T-helper 22 cell (primary cell): ENCODE data around the gene HSDL1.

Source experiments
- DNase-seq: peaks from one replicate; pipeline ENCODE4 v3.0.0-alpha.2; 2020; ENCODE audit warnings: low read depth

Gene HSDL1

DNA sequence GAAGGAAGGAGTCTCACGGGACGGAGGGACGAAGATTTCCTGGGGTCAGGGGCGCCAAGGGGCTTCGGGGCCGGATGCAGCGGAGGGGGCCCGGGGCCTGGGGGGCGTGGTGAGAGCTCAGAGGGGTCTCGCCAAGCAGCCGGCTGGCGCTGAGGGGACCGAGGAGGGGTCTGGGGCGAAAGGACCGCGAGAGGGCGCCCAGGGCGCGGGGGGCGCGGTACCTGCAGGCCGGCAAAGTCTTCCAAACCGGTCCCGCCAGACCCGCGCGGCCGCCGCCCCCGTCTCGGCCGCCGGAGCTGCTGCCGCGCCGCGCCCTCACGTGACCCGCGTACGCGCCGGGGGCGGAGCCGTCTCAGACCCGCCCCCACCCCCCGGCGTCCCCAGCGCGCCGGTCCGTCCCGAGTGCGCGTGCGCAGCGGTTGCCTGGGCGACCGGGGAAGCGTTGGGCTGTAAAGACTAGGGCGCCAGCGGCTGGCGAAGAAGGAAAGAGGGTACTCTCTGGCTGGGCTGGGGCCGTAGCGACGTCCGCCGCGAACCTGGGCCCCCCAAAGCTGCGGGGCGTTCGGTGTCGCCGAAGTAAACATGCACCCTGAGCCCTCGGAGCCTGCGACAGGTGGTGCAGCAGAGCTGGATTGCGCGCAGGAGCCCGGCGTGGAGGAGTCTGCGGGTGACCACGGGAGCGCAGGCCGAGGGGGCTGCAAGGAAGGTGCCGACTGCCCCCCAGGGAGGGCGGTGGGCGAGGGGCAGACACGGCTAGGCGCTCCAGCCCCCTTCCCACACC is at the start of gene HSDL1, which contains the start of gene DNAAF1:
TSS of gene HSDL1 (minus strand) at position 319 of the 781 bp plus-strand sequence. CDS start 13,856 bp downstream, outside the sequence.
TSS of gene DNAAF1 (plus strand) at position 450 of the 781 bp plus-strand sequence. CDS start at position 583, 133 bp downstream.
- peak; percentile 84 for DNase-seq

DNA sequence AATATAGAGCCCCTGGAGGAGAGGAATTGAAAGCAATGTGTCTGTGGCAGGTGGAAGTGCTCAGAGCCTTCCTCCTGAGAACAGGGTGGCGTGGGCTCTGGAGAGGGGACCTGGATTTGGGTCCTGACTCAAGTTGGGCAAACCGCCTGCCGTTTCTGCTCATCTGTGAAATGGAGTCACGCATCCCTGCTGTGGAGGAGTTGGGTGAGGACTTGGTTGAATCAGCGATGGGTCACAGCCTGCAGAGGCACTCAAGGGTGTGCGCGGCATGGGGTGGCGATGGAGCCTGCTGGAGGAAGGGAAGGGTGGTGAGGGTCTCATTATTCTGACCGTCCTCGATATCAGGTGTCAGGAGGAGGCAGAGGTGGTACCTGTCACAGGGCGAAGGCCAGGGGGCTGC is 49.0 kb upstream of the HSDL1 start:
- DNase-seq, result no peak

DNA sequence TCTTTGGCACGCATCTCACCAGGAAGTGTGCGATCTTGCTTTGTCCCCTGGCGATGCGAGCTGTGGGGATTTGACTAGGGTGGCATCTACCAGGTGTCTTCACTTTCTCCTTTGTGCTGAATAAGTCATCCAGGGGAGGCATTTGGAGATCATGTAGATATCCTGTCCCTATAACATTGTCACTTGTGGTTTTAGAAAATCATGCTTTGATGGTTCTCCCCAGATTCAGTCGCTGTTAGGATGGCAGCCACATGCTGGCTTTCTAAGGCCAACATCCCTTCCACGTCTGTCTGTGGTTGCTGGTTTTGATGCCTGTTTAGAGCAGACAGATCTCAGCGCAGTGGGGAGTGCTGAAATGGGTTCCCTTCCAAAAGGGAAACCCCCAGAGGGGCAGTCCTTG is 48.5 kb upstream of the HSDL1 start:
- no peak for DNase-seq

DNA sequence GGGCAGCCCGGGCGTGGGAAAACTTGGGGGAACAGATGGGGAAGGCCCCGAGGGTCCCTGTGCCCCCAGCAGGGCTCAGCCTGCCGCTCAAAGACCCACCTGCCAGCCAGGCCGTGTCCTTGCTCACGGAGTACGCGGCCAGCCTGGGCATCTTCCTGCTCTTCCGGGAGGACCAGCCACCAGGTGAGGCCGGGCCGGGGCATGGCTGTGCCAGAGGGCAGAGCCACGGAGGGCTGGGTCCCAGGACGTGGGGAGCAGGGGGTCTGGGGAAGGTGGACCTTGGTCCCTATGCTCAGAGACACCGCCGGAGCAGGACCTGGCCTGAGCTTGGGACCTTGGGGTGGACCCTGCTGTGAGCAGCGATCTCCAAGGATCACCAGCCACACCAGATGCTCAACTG is 46.5 kb upstream of the HSDL1 start:
- no peak for DNase-seq

DNA sequence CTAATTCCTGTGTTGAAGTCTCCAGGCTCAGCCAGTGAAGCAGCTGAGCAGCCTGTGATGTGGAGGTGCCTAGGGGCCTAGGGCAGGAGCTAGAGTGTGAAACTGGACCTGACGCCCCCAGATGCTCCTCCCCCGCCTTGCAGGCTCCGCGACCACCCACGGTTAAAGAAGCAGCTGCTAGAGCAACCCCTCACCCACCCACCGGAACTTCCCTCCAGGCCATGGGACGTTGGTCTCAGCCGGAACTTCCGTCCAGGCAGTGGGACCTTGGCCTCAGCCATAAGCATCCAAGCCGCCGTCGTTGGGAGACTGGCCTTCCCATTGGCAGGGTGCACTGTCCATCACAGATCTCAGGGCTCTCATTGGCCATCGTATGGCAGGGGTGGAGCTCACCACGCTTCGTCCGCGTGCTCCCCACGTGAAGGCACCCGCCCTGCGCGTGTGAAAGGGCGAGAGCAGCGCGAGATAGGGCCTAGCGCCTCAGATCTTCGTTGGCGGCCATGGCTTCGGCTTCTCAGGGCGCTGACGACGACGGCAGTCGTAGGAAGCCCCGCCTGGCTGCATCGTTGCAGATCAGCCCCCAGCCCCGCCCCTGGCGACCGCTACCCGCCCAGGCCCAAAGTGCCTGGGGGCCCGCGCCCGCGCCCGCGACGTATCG is 45.9 kb upstream of the HSDL1 start, which contains the start of gene ADAD2:
TSS of gene ADAD2 (plus strand) at position 427 of the 658 bp plus-strand sequence. CDS start at position 501, 74 bp downstream.
- no peak for DNase-seq

DNA sequence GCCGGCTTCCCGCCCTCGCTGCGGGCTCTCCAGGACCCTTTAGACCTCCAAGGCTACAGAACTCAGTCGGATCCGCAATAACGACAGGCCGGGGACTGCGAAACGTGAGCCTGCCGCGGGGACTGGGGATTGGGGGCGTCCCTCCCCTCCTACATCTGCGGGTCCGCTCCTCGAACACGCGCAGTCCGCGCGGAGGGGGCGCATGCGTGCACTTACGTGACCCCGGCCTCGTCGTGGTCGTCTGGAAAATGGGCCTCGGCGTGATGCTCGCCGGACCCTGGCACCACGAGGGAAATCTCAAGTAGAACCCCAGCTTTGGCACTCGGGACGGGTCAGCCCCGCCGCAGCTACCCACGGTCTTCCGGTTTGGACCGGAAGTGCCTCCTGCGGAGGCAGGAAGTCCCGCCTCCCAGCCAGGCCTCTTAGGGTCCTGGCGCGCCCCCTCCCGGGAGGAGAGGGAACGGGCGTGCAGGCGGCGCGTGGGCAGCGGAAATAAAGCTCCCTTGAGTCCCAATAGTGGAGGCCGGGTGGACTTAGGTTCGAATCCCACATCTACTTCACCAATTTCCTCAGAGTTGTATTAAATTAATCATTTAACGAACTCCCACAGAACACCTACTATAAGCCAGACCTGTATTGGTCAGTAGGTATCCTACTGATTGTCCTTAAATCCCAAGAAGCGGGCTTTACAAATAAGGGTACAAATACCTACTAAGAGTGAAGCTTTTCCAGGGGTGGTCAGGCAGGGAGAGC is 41.9 kb upstream of the HSDL1 start, which contains the start of gene TAF1C:
TSS of gene TAF1C (minus strand) at position 373 of the 753 bp plus-strand sequence. CDS start 2,069 bp downstream, outside the sequence.
- peak; percentile 71 for DNase-seq

DNA sequence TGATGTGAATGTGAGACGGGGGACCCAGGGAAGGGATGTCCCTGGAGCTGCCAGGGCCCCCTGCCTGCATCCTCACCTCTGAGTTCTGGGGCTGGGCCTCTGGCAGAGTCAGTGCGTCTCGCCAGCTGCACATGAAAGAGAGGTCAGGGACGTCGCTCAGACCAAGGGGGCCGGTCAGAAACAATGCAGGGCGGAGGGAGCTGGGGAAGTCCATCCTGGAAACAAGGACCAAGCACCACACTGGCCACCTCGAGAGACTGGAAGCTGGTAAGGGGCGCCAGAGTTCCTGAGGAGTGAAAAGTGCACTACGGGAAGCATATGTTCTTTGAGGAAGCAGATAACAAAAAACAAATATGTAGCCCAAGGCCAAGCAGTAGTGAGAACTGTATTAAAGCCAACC is 39.8 kb upstream of the HSDL1 start:
- DNase-seq, result no peak

DNA sequence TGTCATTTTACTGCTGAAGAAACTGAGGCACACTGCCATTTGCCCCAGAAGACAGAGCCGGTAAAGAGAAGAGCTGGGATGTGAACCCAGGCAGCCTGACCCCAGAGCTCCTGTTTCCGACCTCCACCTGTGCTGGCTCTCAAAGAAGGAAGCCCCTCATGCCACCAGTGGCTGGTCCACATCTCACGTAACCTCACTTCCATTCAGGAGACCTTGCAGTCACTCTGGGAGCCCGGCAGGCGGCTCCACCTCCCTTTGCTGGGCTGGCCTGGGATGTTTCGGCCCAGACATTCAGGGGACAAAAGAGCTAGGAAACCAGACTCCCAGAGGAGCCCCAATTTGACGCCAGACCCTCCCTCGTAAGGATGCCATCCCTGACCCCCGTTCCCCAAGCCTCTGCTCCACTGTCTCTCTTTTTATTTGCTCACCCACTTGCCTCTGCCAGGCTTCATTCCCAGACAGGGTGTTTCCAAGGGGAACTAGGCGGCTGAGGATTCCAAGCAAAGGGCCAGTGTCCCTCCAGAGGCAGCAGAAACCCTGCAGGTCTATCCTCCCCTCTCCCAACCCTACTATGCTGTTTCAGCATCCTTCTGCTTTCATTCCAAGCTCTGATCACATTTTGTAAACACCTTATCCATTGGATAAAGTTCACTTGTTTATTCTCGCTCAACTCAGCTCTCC is 39.1 kb upstream of the HSDL1 start:
- no peak for DNase-seq

DNA sequence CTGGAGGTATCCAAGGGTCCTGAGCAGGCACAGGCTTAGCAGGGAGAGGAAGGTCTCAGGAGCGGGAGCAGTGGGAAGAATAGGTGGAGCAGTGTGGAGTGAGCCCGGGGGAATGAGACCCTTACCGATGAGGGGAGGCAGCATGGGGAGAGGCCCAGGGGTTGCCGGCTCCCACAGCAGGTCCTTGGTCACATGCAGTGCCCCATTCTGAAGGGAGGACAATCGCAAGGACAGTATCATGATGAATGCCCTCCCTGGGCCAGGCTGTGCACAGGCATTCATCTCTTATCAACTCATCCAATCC is 38.5 kb upstream of the HSDL1 start:
- no peak for DNase-seq

DNA sequence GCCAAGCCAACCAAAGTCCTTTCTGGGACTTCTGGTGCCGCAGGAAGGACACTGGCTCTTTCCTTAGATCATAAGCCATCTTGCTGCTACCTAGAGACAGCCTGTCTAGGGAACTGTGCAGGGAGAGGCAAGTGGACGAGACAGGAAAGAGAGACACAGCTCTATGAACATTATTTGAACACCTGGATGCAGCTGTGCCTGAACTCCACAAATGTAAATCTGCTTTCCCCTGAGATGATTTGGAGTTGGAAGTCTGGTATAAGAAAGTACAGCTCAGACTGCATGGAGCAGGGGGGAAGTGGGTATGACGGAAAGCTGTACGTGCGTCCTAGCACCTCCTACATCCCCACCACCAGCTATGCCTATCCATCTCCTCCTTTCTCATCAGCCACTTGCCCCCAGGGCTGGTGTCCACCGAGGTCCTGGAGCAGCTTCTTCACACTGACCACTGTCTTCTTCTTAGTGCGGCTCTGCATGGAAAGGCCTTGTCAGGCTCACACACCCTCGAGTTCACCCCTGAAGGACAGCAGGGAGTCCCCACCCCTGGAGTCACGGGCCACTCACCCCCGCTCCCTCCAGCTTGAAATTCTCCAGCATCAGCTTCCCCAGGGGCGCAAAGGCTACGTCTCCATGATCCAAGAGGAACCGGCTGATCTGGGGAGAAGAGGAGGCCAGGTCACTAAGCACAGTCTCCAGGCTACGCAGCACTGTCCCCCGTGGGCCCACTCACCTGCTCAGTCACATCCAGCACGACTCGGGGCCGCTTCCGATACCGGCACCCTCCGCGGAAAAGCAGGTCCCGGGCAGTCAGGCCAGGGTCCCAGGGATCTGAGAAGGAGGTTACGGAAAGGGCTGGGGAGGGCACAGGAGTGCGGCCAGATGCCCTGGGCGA is 37.9 kb upstream of the HSDL1 start:
- DNase-seq, result no peak

DNA sequence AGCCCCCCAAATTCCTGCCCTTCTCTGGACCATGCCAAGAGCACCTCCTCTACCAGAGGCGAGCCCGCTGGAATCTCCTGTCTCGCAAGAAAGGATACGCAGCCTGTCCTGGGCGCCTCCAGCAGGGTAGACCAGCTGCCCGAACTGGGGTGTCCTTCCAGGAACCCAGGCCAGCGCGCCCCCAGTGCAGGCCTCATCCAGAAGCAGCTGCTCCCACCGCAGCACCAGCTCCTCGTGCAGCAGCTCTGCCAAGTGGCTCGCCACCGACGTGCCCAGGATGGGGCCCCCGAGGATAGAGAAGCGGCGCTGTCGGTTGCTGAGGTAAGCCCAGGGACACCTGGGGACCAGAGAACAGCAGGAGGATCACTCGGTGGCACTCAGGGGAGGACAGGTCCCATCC is 37.1 kb upstream of the HSDL1 start:
- DNase-seq, result no peak

DNA sequence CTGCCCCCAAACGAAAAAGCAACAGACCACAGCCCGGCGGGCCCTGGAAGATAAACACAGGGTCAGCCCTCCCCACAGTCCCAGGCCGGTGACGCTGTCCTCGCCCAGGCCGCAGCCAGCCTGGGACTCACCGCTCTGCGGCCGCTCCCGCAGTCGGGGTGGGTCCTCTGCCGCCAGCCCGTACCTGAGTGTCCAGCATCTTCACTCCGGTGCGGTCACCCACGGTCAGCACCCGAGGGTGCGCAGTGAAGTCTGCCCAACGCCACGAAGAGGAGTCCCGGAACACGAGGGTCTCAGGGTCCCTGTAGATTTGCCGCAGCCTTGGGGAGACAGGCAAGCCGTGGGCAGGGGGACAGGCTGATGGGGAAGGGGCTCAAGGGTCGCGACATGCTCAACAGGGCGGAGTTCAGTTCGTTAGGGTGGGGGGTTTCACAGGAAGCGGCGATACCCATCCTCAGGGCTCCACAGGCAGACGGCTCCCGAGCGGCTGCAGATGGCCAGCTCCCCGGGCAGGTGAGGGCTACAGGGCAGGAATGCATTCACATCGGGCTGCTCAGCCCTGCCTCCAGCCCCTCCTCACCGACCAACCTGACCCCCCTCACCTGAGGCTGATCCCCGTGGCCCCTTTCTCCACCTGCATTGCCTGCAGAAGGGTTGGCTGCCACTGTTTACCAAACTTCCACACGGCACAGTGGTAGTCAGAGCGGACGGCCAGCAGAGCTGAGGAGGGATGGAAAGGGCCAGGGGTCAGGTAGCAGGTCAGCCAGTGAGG is 36.4 kb upstream of the HSDL1 start:
- no peak for DNase-seq

DNA sequence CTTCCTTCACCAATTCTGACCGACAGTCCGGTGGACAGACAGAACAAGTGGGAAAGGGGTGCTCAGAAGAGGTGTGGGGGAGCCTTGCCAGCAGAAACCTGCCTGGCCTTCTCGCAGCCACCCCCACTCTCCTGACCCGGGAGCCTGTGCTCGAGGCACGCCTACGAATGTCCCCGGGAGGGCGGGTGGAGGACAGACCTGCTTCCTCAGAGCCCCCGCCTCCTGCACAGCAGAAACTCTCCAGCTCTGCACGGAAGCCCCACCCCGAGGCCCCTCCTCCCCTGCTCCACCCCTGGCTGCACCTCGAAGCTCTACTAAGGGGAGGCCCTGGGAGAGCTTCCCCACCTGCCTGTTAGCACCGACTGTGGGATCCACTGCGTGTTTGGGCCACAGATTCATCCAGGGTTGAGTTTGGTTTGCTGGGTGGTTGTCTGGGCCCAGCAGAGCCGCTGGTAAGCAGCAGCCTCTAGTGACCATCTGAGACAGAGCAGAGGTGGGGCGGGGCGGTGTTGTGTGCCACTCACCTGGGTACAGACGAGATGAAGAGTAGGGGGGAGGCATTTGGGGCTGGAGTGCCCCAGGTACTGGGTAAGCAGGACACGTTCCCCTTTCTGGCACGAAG is 35.7 kb upstream of the HSDL1 start:
- DNase-seq, result no peak

DNA sequence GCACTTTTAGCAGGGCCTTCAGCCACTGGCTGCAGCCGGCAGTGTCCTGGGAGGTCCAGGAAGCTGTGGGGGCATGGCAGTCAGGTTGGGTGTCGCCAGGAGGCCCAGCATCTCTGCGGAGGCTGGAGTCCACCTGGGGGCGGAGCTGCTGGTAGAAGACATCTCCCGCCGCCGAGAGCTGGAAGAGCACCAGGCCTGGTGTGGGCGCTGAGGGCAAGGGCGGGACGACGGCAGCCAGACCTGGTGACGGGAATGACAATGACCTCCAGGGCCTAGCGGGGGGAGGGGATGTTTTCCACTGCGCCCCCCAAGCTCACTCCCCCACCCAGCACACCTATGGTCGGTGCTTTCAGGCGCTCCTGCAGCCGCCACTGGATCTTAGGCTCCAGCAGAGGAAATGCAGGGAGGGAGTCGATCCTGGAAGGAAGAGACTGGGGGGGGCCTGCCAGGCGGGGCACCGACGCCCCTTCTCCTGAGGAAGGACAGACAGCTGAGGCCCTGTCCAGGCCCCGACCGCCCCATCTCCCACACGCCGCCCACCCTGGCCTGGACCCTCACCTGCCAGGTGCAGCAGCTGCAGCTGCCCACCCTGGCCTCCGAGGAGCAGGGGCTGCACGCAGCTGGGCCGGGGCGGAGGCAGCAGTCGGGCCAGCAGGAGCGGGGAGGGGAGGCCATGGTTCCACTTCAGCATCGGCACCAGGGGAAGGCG is 34.8 kb upstream of the HSDL1 start:
- no peak for DNase-seq

DNA sequence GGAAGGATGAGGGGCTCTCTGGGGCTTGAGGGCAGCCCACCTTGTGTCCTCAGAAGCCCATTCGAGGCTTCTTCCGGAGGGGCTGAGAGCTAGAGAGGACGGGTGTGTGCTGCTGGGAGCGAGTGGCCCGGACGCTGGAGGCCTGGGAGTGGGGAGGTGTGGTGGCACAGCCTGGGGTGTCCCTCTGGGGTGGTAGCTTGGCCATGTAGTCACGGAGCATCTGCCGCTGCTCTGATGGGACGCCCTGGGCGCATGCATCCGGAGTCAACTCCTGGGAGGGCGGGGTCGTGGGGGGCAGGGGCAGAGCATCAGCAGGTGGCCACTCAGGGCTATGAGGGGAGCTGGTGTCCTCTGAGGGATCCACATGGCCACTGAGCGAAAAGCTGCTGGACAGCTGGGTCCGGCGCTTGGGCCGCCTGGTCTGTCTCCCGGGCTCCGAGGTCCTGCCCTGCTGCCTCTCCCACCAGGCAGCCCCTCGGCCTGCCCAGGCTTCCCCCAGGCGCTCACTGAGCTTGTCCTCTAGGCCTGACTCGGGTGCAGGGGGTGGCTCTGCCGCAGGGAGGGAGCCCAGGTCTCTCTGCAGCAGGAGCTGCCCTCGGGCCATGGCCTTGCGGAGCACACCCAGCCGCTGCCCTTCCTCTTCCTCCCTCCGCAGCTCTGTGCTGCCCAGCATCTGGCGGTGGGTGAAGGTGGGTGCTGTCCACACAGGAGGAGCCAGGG is 34.1 kb upstream of the HSDL1 start:
- no peak for DNase-seq

DNA sequence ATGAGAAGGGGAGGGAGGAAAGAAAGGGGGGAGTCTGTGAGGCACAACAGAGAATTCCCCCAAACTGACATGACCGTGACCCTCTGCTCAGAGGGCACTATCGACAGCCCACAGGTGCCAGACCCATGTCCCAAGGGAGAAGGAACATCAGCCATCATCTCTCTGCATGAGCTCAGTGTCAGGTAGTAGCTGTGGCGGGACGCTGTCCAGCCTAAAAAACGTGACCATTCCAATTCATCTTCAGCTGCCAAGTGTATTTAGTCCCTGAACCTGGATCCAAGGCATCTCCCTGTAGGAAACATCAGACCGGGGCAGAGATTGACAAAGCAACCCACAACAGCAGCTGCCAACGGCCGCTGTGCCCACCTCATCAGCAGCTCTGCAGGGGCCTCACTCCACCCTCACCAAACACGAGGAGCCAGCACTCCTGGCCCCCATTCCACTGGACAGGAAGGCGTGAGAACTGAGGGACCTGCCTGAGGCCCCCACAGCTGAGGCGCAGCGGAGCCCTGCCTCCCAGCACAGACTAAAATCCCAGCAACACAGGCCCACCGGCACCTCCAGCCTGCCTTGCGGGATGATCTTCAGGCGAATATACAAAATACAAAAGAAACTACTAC is 33.3 kb upstream of the HSDL1 start:
- no peak for DNase-seq

DNA sequence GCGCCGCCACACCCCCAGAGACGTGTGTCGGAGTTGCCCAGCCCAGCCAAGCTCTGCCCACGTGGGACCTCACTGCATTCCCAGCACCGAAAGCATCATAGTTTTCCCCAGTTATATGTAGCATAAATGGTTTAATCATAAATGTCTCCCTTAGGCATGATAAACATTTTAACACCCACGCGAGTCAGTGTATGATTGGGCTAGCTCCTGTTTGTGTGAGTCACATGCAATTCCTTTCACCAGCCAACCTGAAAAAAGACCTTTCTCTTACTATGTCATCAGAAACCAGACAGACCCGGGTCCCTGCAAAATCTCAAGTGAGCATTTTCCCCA is 32.7 kb upstream of the HSDL1 start:
- no peak for DNase-seq
